GM19043 (cell line): ENCODE data around the gene SIRT6.
"Not testable (repeated sequence)": the region's sequence is repeated elsewhere in the genome, so short reads cannot be mapped to it uniquely, and the experiment has no call there.

Experiments used
- ATAC-seq: cut with Tn5 transposase; IDR thresholded peaks from one replicate; pipeline ENCODE4 v1.9.1; 2021; ENCODE audit warnings: low read depth; ENCODE audit not compliant: unreplicated experiment

The SIRT6 gene

DNA sequence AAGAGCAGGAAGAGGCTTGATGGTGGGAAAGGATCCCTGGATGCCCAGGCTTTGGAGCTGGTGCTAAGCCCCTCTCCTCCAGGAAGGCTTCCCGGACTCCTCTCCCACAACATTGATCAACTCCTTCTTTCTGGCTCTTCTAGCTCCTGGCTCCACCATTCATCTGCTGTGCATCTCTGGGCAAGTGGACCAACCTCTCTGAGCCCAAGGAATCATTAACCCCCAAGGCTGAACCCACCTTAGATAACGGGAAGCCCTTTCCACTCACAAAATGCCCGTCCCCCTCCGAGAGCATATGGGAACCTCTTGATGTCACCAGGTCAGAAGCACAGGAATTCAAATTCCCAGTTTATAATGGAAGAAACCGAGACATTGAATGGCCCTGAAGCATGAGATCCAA lies 5.2 kb downstream of the SIRT6 start:
- no peak for ATAC-seq

DNA sequence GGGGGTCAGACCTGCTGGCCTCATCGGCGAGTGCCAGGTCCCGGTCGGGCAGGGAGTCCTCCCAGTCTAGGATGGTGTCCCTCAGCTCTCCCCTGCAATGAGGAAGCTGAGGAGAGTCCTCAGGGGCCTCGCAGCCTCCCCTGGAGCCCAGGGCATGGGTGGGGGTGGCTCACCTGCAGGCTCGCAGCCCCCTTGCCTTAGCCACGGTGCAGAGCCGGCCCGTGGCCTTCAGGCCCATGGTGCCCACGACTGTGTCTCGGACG lies 6.8 kb downstream of the SIRT6 start:
- ATAC-seq, result no peak

DNA sequence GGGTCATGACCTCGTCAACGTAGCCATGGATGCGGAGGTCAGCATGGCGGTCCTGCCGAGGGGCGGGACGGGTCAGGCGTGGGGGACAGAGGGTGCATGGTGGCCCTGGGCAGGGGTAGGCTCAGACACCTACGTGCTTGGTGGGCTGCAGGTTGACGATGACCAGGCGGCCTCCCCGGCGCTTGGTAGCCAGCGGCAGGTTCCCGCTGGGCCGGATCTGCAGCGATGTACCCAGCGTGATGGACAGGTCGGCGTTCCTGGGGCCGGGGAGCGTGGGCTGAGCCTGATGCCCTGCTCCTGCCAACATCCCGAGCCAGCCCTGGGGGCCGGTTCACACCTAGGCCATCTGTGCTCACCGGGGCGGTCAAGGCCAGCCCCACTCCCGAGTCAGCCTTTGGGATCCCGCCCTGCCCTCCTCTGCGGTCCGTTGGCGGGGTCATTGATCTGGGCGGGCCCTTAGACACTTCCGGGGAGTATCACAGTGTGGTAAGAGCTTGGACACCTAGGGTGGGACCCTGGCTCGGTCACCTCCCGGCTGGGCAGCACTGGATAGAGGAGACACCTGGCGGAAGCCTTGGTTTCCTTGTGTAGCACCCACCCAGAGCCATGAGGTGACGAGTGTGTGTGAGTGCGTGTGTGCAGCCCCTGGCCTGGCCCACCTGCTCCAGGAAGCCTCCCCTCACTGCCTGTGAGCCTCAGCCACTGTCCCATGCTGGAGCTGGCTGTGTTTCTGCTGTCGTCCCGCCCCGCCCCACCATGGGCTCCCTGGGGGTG lies 7.3 kb downstream of the SIRT6 start:
- ATAC-seq, result no peak

DNA sequence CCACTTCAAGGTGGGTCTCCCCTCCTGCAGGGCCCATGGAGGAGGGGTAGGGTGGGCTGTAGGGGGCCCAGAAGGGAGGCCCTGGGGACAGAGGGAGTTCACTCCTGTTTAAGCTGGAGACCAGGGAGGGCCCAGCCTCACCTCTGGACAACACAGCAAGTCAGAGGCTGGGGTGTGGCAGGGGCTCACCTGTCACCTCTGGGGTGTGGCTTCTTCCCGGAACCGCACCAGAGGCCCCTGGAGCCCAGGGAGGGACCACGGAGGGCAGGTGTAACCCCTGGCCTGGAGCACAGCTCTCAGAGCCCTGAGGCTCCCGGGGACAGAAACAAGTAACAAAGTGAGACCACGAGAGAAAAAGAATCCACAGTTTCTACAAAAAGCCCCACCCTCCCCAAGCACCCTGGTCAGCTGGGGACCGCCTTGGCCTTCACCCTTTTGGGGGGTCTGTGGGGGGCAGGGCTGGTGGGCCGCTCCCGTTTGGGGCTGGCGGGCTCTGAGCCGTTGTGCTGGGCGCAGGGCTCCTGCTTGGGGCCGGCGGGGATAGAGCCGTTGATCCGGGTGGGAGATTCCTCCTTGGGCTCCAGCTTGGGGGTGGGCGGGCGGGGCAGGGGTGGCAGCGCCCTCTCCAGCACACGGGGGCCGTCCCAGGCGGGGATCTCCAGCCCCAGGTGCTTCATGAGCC lies 8.0 kb downstream of the SIRT6 start:
- no peak for ATAC-seq

DNA sequence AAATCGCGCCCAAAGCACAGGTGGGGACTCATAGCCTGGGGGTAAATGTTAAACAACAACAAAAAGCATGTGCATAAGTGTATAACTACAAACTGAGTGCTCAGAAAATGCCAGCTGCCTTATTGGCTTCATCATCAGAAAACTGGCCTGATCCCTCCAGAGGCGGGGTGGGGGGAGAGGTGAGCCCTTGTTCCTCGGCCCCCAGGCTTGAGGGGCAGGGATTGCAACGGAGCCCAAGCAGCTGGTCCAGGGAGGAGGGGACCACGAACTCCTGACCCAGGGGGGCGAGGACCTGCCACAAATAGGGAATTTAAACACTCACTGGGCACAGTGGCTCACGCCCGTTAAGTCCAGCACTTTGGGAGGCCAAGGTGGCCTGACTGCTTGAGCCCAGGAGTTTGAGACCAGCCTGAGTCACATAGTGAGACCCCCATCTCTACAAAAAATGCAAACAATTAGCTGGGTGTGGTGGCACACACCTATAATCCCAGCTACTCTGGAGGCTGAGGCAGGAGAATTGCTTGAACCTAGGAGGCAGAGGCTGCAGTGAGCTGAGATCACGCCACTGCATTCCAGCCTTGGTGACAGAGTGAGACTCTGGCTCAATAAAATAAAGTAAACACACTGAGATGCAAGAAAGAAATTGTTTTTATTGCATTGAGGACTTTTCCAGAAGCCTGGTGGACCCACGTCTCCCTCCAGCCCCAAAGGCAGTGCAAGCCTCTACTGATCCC lies 8.7 kb downstream of the SIRT6 start:
- no peak for ATAC-seq

DNA sequence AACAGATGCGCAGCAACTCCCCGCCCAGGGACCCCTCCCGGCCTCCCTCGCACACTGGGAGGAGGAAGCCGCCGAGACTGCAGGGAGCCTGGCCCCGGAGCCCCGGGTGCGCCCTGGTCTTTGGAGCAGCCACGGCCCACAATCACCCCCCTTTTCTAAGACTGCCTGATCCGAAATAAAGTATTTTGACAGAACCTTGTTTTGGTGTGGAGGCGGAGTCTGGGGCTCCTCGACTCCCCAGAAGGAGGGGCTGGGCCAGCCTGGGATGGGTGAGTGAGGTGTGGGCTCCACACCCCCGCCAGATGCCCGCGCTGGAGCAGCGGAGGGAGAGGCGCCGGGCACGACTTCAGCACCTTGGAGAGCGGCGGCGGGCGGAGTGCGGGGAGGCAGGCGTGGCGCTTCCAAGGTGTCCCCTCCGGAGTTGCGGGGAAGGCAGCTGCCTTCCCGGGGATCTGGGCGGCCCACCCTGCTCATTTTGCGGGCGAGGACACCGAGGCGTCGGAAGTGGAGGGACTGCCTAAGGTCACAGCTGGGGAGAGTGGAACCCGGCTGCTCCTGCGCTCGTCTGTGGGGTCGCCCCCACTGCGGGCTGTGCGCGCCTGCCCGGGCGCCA lies 9.4 kb downstream of the SIRT6 start:
- no peak for ATAC-seq

DNA sequence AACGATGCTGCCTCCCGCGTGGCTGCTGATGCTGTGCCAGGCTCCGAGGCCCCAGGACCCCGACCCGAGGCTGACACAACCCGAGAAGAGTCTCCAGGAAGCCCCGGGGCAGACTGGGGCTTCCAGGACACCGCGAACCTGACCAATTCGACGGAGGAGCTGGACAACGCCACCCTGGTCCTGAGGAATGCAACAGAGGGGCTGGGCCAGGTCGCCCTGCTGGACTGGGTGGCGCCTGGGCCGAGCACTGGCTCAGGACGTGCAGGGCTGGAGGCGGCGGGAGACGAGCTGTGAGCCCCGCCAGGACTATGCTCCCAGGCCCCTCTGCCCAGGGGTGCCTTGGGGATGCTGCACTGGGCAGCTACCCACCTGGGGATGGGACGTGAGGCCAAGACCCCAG lies 10.7 kb downstream of the SIRT6 start:
- no peak for ATAC-seq

DNA sequence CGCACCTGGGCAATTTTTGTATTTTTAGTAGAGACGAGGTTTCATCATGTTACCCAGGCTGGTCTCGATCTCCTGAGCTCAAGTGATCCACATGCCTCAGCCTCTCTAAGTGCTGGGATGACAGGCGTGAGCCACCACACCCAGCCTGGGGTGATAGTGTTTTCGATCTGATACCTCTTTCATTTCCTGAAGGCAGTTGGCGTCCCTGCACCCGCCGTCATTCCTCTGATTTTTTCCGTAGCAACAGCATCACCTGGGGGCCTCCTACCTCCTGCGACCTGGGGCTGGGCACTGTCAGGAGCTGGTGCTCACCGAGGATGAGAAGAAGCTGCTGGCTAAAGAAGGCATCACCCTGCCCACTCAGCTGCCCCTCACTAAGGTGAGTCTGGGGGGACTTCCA lies 18.1 kb downstream of the SIRT6 start:
- no peak for ATAC-seq

DNA sequence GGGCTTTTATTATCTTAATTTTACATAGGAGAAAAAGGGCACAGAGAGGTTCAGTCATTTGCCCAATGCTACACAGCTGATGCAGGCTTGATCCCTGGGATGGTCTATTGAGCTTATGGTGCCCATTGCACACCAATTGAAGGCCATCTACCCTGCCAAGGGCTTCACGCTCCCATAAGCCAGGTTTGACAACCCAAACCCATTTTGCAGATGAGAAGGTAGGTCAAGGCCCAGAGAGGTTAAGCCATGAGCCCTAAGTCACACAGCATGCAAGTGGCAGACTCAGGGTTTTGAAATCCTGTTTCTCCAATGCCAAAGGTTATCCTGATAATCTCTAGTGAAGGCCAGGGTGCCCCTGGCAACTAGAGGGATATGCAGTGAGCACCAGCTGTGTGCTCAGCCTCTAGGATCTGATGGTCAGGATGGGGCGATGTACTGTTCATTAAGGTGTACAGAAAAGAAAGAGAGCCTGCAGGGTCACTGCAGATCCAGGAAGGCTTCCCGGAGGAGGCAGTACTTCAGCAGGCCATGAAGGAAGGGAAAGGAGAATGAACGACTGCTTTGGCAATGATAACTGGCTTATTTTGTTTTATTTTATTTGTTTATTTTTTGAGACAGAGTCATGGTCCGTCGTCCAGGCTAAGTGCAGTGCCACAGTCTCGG lies 20.8 kb downstream of the SIRT6 start:
- no peak for ATAC-seq

DNA sequence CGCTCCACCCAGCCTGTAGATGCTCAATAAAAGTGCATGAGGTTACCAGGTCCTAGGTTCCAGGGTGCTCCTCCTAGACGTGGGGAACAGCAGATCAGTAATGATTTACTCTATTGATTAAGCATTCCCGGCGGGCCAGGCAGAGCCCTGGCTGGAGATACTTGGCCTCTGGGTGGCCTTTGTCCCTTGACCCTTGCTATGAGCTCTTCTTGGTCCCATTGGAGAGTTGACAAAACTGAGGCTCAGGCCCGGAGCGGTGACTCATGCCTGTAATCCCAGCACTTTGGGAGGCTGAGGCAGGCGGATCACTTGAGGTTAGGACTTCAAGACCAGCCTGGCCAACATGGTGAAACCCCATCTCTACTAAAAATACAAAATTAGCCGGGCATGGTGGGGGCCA lies 24.4 kb downstream of the SIRT6 start:
- ATAC-seq, result not testable (repeated sequence)

DNA sequence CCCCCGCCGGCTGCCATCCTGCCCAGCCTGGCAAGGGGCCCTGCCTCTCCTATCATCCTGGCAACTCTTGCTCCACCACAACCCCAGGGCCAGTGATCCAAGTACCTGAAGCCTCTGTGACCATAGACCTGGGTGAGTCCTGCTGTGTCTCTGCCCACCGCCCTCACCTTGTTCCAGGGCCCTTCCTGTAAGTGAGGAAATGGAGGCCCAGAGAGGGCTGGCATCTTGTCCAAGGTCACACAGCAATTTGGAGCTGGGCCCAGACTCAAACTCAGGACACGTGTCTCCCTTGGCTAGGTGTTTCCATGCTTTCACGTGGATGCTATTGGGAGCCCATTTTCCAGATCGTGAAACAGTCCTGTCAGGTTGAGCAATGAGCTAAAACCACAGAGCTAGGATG lies 25.2 kb downstream of the SIRT6 start:
- no peak for ATAC-seq

DNA sequence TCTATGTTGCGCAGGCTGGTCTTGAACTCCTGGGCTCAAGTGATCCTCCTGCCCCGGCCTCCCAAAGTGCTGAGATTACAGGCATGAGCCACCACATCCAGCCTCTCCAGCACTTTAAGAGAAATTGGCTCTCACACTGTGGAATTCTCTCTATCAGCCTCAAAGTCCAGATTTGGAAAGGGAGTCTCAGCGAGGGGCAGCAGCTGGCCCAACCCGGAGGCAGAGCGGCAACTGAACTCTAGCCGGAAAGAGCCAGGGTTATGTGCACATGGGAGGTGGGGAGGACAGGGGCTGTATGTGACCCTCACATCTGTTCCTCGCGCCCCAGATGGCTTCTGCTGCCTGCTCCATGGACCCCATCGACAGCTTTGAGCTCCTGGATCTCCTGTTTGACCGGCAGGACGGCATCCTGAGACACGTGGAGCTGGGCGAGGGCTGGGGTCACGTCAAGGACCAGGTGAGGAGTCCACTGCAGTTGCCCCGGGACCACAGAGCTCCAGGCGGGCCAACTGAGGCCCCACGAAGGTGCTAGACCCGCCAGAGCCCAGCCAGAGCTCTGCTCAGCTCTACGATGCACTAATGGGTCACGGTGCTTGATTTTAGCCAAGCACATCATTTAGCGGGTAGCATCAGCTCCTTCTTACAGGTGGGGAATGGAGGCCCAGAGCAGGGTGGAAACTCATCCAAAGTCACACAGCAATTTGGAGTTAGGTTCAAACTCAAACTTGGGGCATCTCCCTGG lies 27.6 kb downstream of the SIRT6 start:
- ATAC-seq, result no peak

DNA sequence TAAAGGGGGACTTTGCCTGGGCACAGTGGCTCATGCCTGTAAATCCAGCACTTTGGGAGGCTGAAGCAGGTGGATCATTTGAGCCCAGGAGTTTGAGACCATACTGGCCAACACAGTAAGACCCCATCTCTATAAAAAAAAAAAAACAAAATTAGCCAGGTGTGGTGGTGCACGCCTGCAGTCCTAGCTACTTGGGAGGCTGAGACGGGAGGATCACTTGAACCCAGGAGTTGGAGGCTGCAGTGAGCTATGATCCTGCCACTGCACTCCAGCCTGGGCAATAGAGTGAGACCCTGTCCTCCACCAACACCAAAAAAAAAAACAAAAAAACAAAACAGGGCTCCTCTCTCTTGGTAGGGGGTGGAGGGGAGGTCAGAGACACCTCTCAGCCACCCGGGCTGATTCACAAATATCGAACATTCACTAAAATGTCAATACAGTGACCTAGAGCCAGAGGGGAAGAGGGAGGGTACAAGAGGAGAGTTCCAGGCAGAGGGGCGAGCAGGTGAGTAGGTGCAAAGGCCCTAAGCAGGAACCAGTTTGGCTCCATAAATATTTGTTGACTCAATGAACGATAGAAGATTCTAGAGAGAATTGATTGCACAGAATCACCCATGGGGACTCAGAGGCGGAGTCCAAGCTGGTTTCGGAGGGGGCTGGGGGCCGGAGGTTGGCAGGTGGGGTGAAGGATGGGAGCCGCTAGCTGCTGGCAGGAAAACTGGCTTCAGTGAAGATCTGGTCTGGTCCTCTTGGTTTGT lies 29.9 kb downstream of the SIRT6 start:
- no peak for ATAC-seq

DNA sequence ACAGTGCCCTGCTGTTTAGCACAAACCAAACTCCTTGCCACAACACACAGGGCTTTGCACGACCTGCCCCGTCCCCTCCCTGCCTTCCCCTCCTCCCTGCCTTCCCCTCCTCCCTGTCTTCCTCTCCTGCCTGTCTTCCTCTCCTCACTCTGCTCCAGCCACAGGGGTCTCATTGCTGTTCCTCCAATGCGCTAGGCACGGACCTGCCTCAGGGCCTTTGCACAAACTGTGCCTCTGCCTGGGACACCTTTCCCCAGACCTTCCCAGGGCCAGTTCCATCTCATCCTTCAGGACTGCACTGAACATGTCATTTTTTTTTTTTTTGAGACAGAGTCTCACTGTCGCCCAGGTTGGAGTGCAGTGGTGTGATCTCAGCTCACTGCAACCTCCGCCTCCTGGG lies 30.7 kb downstream of the SIRT6 start:
- ATAC-seq, result no peak

DNA sequence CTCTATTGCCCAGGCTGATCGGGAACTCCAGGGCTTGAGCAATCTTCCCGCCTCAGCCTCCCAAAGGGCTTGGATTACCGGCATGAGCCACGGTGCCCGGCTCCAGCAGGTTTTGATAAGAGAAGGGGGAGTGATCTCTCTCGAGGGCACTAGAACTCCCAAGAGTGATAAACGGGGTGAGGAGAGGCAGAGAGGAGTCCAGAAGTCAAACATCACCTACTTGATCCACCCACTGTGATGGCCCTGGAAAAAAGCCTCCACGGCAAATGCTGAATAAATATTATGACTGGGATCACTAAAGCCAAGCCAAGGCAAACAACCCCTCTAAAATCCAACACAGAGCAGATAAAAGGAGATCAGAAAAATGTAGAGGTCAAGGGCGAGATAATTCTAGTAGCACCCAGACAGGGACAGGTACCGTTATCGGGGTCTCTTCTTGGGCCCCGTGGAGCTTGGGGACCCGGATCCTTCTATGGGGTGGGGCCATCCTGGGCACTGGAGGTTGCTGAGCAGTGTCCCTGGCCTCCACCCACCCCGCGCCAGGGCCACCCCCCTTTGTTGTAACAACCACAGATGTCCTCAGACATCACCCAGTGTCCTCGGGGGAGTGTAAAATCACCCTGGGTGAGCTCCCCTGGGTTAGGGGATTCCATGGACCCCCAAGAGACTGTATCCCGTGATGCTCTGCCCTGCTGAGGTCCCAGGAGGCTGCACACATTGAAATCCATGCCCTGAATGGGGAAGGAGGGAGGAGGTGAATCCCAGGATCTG lies 32.7 kb downstream of the SIRT6 start:
- ATAC-seq, result no peak

DNA sequence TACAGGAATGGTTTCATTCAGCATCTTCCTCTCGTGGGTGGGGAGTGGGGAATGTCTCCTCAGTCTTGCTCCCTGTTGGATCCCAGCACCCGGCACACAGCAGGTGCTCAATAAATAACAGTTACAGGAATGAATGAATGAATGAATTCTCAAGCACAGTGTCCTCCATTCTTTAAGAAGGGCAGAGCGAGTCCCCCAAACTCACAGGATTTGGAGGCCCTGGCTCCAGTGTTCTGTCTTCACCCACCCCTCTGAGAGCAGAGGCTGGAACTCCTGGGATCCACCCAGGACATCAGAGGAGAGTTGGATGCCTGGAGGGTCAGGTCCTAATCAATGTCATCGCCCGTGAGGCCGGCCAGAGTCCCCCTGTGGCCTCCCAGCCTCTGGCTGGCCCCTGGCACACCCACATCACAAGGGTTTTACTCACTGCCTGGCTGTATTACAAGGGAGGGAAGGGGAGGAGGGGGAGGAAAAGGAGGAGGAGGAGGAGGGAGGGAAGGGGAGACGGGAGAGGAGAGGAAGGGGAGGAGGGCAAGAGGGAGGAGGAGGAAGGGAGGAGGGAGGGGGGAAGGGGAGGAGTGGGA lies 37.6 kb downstream of the SIRT6 start:
- no peak for ATAC-seq

DNA sequence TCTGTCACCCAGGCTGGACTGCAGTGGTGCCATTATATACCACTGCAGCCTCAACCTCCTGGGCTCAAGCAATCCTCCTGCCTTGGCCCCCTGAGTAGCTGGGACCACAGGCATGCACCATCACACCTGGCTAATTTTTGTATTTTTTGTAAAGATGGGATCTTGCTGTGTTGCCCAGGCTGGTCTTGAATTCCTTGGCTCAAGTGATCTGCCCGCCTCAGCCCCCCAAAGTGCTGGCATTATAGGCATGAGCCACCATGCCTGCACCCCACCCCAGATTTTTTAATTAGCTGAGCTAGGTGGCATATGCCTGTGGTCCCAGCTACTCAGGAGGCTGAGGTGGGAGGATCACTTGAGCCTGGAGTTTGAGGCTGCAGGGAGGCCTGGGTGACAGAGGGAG lies 39.4 kb downstream of the SIRT6 start:
- ATAC-seq, result not testable (repeated sequence)

DNA sequence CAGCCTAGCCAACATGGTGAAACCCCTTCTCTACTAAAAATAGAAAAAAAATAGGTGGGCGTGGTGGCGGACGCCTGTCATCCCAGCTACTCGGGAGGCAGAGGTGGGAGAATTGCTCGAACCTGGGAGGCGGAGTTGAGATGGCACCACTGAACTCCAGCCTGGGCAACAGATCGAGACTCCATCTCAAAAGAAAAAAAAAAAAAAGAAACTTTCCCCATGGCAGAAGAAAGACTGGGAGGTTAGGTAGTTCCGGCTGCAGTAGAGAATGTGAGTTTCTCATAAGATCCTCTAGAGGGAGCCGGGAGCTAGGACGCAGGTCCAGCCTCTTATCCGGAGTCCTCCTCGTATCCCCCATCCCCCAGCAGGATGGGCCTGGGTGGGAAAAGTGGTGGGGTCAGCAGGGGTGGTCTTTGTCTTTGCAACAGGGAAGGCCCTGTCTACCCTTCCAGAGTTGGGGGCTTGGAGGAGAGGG lies 42.1 kb downstream of the SIRT6 start:
- ATAC-seq, result no peak
